Pons (tissue), 1 donor: Measurements from ENCODE around the gene CYP8B1.

Experiments
- DNase-seq: peaks from one replicate; pipeline ENCODE4 v3.0.0-alpha.2; 2016; ENCODE audit warnings: low spot score

Gene CYP8B1

GRCh38 chr3:42875325-42876151, at the start of gene CYP8B1:
TSS of gene CYP8B1 (minus strand) at chr3:42875879. CDS start at chr3:42875816, 63 bp downstream.
- DNase-seq, result no peak

GRCh38 chr3:42923606-42924005, 47.9 kb upstream of the CYP8B1 start:
- DNase-seq, result no peak

- DNase-seq, result no peak
Observed at GRCh38 chr3:42914771-42915515, 39.3 kb upstream of the CYP8B1 start.

GRCh38 chr3:42911551-42911950, 35.9 kb upstream of the CYP8B1 start:
- DNase-seq, result no peak

GRCh38 chr3:42908675-42909074, 33.0 kb upstream of the CYP8B1 start:
- DNase-seq, result no peak

GRCh38 chr3:42906848-42907183, 31.1 kb upstream of the CYP8B1 start:
- peak; percentile 5 for DNase-seq

GRCh38 chr3:42906070-42906847, 30.6 kb upstream of the CYP8B1 start, which contains the start of gene ZNF662:
TSS of gene ZNF662 (plus strand) at chr3:42906142. CDS start at chr3:42908115, 1,973 bp downstream.
- DNase-seq, result peak; percentile 35

- DNase-seq, result no peak
Observed at GRCh38 chr3:42905740-42906069, 30.0 kb upstream of the CYP8B1 start.

GRCh38 chr3:42904076-42904475, 28.4 kb upstream of the CYP8B1 start:
- no peak for DNase-seq

GRCh38 chr3:42902257-42902656, 26.6 kb upstream of the CYP8B1 start:
- DNase-seq, result no peak

- DNase-seq, result no peak
Observed at GRCh38 chr3:42901073-42901415, 25.4 kb upstream of the CYP8B1 start.

GRCh38 chr3:42900226-42901072, 24.8 kb upstream of the CYP8B1 start:
- no peak for DNase-seq

- no peak for DNase-seq
Observed at GRCh38 chr3:42898896-42899675, 23.4 kb upstream of the CYP8B1 start.

- DNase-seq, result no peak
Observed at GRCh38 chr3:42895580-42895868, 19.8 kb upstream of the CYP8B1 start.

- no peak for DNase-seq
Observed at GRCh38 chr3:42894698-42895579, 19.3 kb upstream of the CYP8B1 start.

- no peak for DNase-seq
Observed at GRCh38 chr3:42892807-42893206, 17.1 kb upstream of the CYP8B1 start.

GRCh38 chr3:42892169-42892568, 16.5 kb upstream of the CYP8B1 start:
- no peak for DNase-seq

- no peak for DNase-seq
Observed at GRCh38 chr3:42891042-42891441, 15.4 kb upstream of the CYP8B1 start.

- DNase-seq, result no peak
Observed at GRCh38 chr3:42887084-42887483, 11.4 kb upstream of the CYP8B1 start.

GRCh38 chr3:42886294-42886822, 10.7 kb upstream of the CYP8B1 start:
- no peak for DNase-seq
